Testis (tissue), 3 donors: ENCODE results near the gene PCDHA13. TPM values are rescaled to one million over a fixed set of nuclear protein-coding genes. Genes with fewer than 3 reads are reported as not detected.
A peak's percentile ranks its signal among the peaks of the same experiment; 100 is the strongest.
"Not testable (repeated sequence)": the region's sequence is repeated elsewhere in the genome, so short reads cannot be mapped to it uniquely, and the experiment has no call there.

Experiments
- DNase-seq: peaks from one replicate; pipeline ENCODE4 v3.0.0-alpha.2; 2019
- H3K27ac ChIP-seq, 2 donors: fragments of 200-600 bp; sonication (generic); one replicate each; pipeline ENCODE4 v1.5.1; 2019
- H3K27me3 ChIP-seq: fragments of 200-600 bp; sonication (generic); one replicate; pipeline ENCODE4 v1.5.1; 2019
- H3K36me3 ChIP-seq: fragments of 200-600 bp; sonication (generic); one replicate; pipeline ENCODE4 v1.5.1; 2017; ENCODE audit warnings: low read depth; ENCODE audit errors: missing control alignments
- H3K4me1 ChIP-seq: fragments of 200-600 bp; sonication (generic); one replicate; pipeline ENCODE4 v1.5.1; 2019
- H3K4me3 ChIP-seq, 2 donors: fragments of 200-600 bp; sonication (generic); one replicate each; pipeline ENCODE4 v1.5.1; 2017 to 2019
- H3K9me3 ChIP-seq: fragments of 200-600 bp; sonication (generic); one replicate; pipeline ENCODE4 v1.5.1; 2017
- CTCF ChIP-seq, 3 experiments: fragments of 450-650 bp in 2 of 3; fragments of 200-600 bp in 1 of 3; sonication (generic) in 1 of 3; IDR thresholded peaks; one replicate each; pipeline ENCODE4 v1.5.1; 2016 to 2019; ENCODE audit warnings: antibody characterized with exemption in 3 of 3, mild to moderate bottlenecking in 2 of 3, moderate library complexity in 1 of 3
- POLR2A ChIP-seq: fragments of 450-650 bp; IDR thresholded peaks from one replicate; pipeline ENCODE4 v1.6.1; 2017; ENCODE audit warnings: antibody characterized with exemption, mild to moderate bottlenecking, moderate library complexity
- WGBS, 2 donors: methylation state at CpG; one replicate each; pipeline ENCODE4 v1.1.5; 2018; 5-methylcytosine and 5-hydroxymethylcytosine counted together
- intact Hi-C: fragments of 100-400 bp; cut with DNase I; formaldehyde crosslinking; loops from one replicate; pipeline ENCODE4 v1.15.1; 2023; ENCODE audit warnings: low total_unique reads
- polyA plus RNA-seq: library from polyadenylated mRNA; stranded (reverse); fragments of 350-450 nt; fragmentation: Illumina TruSeq; extraction: RNeasy Lipid Tissue Mini Kit (QIAGEN cat#74804); gene quantifications from one replicate; pipeline ENCODE4 v1.2.3, GENCODE V29; 2014; ENCODE audit warnings: low read depth, low replicate concordance; ENCODE audit not compliant: insufficient read depth
- total RNA-seq, 2 donors: library from RNA; depleted of rRNA; stranded (reverse); fragments of >200 nt; gene quantifications; one replicate each; pipeline ENCODE4 v1.2.3, GENCODE V29; 2016

PCDHA13 gene
- total and polyA plus RNA-seq, 3 donors from 2014 or later = 1.8 to 4.7 (median 4.4) TPM

GRCh38 chr5:140868721-140869554 is 13.0 kb upstream of the PCDHA13 start, which contains the start of gene PCDHA11:
Gene PCDHA11, plus strand, starts transcription at chr5:140868957. Its CDS starts 147 bp downstream, at chr5:140869104.
- intact Hi-C loops = no loop called here
- Histone ChIP-seq H3K4me3 (peak within 1 kb of the TSS in 1 of 2 donors; percentile 18), H3K4me1 (no peaks in the 10 kb centered on the region), H3K36me3 (no peaks in the 10 kb centered on the region), H3K27ac (no peak within 1 kb of the TSS), H3K9me3 (no peaks in the 10 kb centered on the region), H3K27me3 (no peaks in the 10 kb centered on the region)
- 9 to 12% methylated on average over 23 to 41 of the region's 41 CpGs for WGBS, 2 donors
- DNase-seq = peak; percentile 52
- TF ChIP-seq POLR2A (no peak), CTCF (IDR thresholded peaks at IDR 0.05) (peak in 2 of 3 experiments; percentile 25 to 35)

GRCh38 chr5:140869555-140869886 is 12.4 kb upstream of the PCDHA13 start:
- H3K4me3 ChIP-seq = peak overlapping the region in 1 of 2 donors; percentile 18

GRCh38 chr5:140870221-140871201 is 11.4 kb upstream of the PCDHA13 start:
- intact Hi-C loops = no loop called here
- no peaks in the 10 kb centered on the region for H3K9me3 ChIP-seq
- H3K4me1 ChIP-seq = no peaks in the 10 kb centered on the region
- H3K36me3 ChIP-seq = no peaks in the 10 kb centered on the region
- WGBS, 2 donors = 39 to 41% methylated on average over 14 to 71 of the region's 114 CpGs
- DNase-seq = peak; percentile 14
- H3K4me3 ChIP-seq = peak overlapping the region; percentile 19 to 23
- TF ChIP-seq CTCF (IDR thresholded peaks at IDR 0.05) (no peak), POLR2A (no peak)
- no peaks in the 10 kb centered on the region for H3K27me3 ChIP-seq
- H3K27ac ChIP-seq = no peak overlapping the region

More at GRCh38 chr5:140869555-140869886, 12.4 kb upstream of the PCDHA13 start:
- TF ChIP-seq POLR2A (no peak), CTCF (IDR thresholded peaks at IDR 0.05) (no peak)
- no peaks in the 10 kb centered on the region for H3K9me3 ChIP-seq
- intact Hi-C loops = no loop called here
- H3K27ac ChIP-seq = no peak overlapping the region
- no peaks in the 10 kb centered on the region for H3K27me3 ChIP-seq
- H3K36me3 ChIP-seq = no peaks in the 10 kb centered on the region
- no peaks in the 10 kb centered on the region for H3K4me1 ChIP-seq
- 37 to 42% methylated on average over 5 of the region's 5 CpGs for WGBS, 2 donors
- DNase-seq = no peak

- Histone ChIP-seq H3K9me3 (no peaks in the 10 kb centered on the region), H3K4me3 (peak within 1 kb of the TSS in 1 of 2 donors; percentile 51), H3K36me3 (no peaks in the 10 kb centered on the region), H3K4me1 (no peaks in the 10 kb centered on the region), H3K27ac (no peak within 1 kb of the TSS), H3K27me3 (no peaks in the 10 kb centered on the region)
- intact Hi-C loops = no loop called here
- no peak for TF ChIP-seq POLR2A
- peak in 2 of 3 experiments; percentile 27 to 28 for TF ChIP-seq CTCF (IDR thresholded peaks at IDR 0.05)
- no peak for DNase-seq
- 12 to 14% methylated on average over 47 of the region's 47 CpGs for WGBS, 2 donors
These were observed 6.5 kb upstream of the PCDHA13 start, which contains the start of gene PCDHA12 for GRCh38 chr5:140875085-140876065. Gene PCDHA12, plus strand, starts transcription at chr5:140875308. Its CDS starts 165 bp downstream, at chr5:140875473.

- WGBS, 2 donors = 33 to 39% methylated on average over 13 to 74 of the region's 80 CpGs
- peak overlapping the region; percentile 16 to 51 for H3K4me3 ChIP-seq
- DNase-seq, H3K36me3 ChIP-seq, H3K27ac ChIP-seq, H3K9me3 ChIP-seq, intact Hi-C loops, H3K4me1 ChIP-seq, H3K27me3 ChIP-seq: not testable (repeated sequence)
These were observed 5.2 kb upstream of the PCDHA13 start for GRCh38 chr5:140876541-140877261.
